GM19238 (cell line): Measurements from ENCODE around the gene DEPDC1B.
"Not testable (repeated sequence)": the region's sequence is repeated elsewhere in the genome, so short reads cannot be mapped to it uniquely, and the experiment has no call there.

Experiments
- DNase-seq: peaks from one replicate; pipeline ENCODE4 v3.0.0; 2011; ENCODE audit warnings: low spot score; ENCODE audit not compliant: insufficient read length

The DEPDC1B gene

DNA sequence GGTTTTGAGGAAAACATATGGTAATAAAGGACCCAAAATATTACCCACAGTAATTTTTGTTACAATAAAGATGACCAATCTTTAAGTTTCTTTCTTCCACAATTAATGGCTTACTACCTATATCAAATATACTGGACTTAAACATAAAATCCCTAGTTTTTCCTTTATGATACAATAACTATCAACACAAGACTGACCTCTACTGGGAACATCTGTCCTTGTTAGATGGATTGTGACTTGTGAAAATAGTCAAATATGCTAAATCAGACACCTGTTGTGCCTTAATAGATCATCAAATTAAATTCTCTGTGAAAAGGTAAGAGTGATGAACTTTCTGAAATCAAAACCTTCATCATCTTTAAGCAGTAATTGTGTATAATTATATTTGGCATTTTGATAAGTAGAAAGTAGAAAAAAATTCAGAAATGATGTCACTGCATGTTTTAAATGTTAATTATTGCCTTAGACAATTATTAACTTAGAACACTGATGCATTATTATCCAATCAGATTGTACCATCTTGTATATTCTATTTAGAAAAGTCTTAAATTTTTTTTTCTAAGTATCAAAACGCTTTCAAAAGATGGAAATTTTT lies 113.6 kb downstream of the DEPDC1B start:
- no peak for DNase-seq

DNA sequence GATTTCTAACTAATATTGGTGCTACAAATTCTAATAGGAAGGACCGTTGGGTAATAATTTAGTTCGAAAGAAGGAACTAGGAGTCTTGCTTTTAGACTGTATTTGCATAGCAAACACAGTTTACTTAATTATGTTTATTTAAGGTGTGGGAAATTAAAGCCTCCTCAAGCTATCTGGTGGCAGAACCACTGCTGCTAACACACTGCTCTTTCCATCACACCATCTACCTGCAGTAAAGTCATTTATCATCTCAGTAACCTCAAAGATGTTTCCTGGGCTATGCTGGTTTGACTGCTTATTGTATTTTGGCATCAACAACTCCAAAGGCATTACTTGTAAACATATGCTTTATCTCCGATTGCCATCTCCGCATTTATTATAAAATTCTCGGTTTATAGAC lies 114.3 kb downstream of the DEPDC1B start:
- no peak for DNase-seq

DNA sequence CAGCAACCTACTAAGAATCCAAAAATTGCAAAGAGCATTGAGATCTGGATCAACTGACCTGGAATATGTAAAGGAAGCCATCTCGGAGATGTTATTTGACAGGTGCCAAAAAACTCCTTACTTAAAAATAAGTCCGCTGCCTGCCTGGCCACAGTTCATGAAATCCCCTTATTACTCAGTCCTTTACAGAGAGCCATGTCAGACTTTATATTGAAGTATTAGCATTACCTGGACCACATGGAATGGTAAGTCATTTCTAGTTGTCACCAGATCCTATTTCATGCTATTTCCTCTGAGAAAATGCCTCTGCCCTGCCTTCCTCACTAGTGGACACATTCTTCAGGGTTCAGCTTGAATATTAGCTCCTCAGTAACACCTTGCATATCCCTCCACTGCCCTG lies 115.7 kb downstream of the DEPDC1B start:
- no peak for DNase-seq

DNA sequence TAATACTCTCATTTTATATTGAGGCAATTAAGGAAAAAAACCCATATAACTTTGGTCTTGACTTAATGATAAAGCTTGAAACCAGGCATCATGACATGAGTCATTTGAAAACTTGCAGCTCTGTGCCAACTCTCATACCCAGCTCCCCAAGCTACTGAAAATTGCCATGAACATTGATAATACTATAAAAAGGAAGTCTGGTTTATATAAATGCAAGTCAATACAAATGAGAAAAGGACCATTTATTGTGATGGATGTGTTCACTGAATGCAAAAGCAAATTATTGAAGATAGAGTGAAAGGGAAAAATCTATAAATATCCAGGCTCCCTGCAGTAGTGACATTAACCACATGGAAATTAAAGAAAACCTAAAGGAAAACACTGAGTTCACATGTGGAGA lies 116.3 kb downstream of the DEPDC1B start:
- DNase-seq, result no peak

DNA sequence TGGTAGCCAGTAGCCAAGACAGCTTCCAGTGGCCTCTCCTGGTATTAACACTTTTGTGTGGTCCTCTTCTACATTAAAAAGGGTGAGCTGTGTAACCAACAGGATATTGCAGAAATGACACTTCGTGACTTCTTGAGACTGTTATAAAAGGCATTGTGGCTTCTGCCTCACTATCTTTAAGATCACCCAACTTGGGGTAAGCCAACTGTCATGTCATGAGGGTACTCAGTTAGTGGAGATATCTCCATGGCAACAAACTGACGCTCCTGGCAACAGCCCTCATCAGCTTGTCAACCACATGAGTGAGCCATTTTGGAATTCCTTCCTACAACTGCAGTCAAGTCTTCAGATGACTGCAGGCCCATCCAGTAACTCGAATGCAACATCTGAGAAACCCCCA lies 121.7 kb downstream of the DEPDC1B start:
- no peak for DNase-seq

DNA sequence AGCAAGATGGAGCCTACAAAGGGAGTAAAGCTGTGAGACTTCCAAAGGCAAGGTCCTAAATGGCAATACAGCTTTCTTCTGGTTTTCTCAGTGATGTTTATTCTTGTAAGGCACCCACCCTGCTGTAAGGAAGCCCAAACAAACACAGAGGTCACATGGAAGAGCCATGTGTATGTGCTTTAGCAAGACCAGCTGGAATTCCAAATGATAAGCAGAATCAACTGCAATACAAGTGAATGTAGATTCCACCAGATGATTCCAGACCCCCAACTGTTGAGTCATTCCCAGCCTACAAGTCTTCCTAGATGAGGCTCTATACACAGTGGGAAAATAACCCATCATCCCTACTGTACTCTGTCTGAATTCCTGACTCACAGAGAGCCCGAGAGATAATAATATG lies 122.8 kb downstream of the DEPDC1B start:
- DNase-seq, result no peak

DNA sequence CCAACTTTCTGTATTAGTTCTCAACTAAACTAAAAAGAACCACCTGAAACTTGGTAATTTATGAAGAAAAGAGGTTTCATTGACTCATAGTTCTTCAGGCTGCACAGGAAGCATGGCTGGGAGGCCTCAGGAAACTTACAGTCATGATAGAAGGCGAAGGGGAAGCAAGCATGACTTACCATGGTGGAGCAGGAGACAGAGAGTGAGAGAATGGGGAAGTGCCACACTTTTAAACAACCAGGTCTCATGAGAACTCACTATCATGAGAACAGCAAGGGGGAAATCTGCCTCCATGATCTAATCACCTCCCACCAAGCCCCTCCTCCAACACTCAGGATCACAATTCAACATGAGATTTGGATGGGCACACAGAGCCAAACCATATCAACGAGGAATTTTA lies 123.5 kb downstream of the DEPDC1B start:
- no peak for DNase-seq

DNA sequence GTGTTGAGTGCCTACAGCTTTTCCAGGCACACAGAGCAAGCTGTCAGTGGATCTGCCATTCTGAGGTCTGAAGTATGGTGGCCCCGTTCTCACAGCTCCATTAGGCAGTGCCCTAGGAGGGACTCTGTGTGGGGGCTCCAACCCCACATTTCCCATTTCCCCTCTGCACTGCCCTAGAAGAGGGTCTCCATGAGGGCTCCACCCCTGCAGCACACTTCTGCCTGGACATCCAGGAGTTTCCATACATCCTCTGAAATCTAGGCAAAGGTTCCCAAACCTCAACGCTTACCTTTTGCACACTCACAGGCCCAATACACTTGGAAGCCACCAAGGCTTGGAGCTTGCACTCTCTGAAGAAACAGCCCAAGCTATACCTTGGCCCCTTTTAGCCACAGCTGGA lies 131.3 kb downstream of the DEPDC1B start:
- DNase-seq, result no peak

DNA sequence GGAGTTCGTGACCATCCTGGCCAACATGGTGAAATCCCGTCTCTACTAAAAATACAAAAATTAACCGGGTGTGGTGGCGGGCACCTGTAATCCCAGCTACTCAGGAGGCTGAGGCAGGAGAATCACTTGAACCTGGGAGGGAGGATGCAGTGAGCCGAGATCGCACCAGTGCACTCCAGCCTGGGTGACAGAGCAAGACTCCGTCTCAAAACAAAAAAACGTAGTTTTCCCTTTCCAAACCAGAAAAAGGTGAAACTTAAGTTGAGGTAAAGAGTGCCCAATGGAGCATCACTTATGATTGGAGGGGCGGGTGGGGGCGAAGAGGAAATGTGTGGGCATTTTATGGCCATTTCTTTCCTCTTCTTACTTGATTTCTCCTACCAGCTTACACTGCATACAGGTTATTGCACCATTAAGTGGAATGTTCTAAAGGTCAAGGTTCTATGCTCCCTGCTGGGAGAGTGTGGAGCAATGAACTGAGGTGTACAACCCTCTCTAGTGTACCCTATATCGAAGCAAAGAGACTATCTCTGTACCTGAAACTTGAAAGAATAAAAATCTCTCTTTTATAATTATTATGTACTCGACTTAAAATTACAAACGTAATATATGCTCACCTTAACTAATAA lies 136.2 kb downstream of the DEPDC1B start:
- DNase-seq, result no peak

DNA sequence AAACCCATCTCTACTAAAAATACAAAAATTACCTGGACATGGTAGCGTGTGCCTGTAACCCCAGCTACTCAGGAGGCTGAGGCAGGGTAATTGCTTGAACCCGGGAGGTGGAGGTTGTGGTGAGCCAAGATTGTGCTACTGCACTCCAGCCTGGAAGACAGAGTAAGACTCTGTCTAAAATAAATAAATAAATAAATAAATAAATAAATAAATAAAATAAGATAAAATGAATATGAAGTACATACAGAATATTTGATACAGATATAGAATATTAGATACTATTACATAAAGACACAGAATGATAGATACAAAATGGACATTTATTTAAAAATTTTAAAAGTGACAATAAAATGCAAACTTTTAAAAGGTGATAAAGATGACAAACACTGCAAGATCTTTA lies 146.7 kb downstream of the DEPDC1B start:
- DNase-seq, result not testable (repeated sequence)

DNA sequence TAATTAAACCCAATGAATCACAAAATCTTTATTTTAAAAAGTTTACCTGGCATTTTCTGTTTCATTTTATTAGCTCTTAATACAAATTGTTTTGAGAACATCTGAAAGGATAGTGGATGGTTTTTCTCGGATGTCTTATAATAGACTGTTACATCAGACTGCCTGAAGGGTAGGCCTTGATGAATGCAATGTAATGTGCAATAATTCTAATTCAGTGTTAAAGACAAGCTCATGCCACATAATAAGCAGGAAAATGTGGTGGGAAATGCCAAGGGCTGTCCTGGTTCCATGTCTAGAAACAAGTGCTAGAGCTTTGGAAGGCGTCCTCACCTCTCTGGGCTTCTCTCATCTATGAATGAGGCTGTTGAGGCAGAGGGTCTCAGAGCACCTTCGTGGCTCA lies 148.1 kb downstream of the DEPDC1B start:
- DNase-seq, result no peak

DNA sequence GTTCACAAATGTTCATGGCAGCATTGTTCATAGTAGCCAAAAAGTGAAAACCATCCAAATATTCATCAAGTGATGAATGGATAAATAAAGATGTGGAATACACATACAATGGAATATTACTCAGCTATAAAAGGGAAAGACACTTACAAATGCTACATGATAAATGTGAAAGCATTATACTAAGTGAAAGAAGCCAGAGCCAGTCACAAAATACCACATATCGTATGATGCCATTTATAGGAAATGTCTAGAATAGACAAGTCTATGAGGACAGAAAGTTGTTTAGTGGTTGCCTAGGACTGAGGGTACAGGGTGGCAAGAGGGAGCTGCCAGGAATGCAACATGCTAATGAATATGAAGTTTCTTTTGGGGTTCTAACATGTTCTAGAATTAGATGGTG lies 148.7 kb downstream of the DEPDC1B start:
- no peak for DNase-seq

DNA sequence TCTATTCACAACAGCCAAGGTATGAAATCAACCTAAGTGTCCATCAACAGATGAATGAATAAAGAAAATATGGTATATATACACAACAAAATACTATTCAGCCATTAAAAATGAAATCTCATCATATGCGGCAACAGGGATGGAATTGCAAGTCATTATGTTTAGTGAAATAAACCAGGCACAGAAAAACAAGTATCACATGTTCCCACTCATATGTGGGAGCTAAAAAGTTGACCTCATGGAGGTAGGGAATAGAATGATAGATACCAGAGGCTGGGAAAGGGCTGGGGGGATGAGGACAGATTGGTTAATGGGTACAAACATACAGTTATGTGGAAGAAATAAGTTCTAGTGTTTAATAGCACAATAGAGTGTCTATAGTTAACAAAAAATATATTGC lies 149.7 kb downstream of the DEPDC1B start:
- DNase-seq, result no peak

DNA sequence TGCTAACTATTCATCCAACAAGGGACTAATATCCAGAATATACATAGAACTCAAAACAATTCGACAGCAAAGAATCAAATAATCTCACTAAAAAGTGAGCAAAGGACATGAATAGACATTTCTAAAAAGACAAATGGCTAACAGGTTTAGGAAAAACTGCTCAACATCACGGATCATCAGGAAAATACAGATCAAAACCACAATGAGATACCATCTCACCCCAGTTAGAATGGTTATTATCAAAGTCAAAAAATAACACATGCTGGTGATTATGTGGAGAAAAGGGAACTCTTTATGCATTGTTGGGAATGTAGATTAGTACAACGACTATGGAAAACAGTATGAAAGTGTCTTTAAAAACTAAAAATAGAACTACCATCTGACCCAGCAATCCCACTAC lies 150.1 kb downstream of the DEPDC1B start:
- DNase-seq, result no peak
